Right lobe of liver (tissue), 6 donors: ENCODE results near the gene ZBTB8A. TPM values are rescaled to one million over a fixed set of nuclear protein-coding genes. Genes with fewer than 3 reads are reported as not detected.
A peak's percentile ranks its signal among the peaks of the same experiment; 100 is the strongest.

Experiments used
- ATAC-seq, 4 donors: fragments of 200-7000 bp; cut with Tn5 transposase; one replicate each; pipeline ENCODE4 v1.9.1; 2020; ENCODE audit warnings: mild to moderate bottlenecking in 4 of 4, moderate library complexity in 4 of 4
- DNase-seq, 3 donors: peaks; one replicate each; pipeline ENCODE4 v3.0.0-alpha.2; 2020
- H3K27ac ChIP-seq, 3 donors: fragments of 200-600 bp; one replicate each; pipeline ENCODE4 v1.8.0; 2022
- H3K27me3 ChIP-seq, 2 donors: fragments of 200-600 bp; one replicate each; pipeline ENCODE4 v1.8.0; 2022
- H3K36me3 ChIP-seq, 4 donors: fragments of 200-600 bp; sonication (generic) in 1 of 4; one replicate each; pipeline versions ENCODE4 v1.5.1 to v1.8.0; 2017 to 2022; ENCODE audit warnings: control low read depth in 1 of 4
- H3K4me1 ChIP-seq, 4 donors: fragments of 200-600 bp; sonication (generic) in 1 of 4; one replicate each; pipeline versions ENCODE4 v1.5.1 to v1.8.0; 2017 to 2022; ENCODE audit warnings: control low read depth in 1 of 4
- H3K4me3 ChIP-seq, 3 donors: fragments of 200-600 bp; one replicate each; pipeline ENCODE4 v1.8.0; 2022
- H3K9me3 ChIP-seq, 4 donors: fragments of 200-600 bp; sonication (generic) in 1 of 4; one replicate each; pipeline versions ENCODE4 v1.5.1 to v1.8.0; 2017 to 2022; ENCODE audit warnings: control low read depth in 1 of 4
- CTCF ChIP-seq, 4 donors: fragments of 200-600 bp in 3 of 4; fragments of 450-650 bp in 1 of 4; IDR thresholded peaks; one replicate each; pipeline versions ENCODE4 v1.5.1 to v1.8.0; 2016 to 2022; ENCODE audit warnings: antibody characterized with exemption in 4 of 4, mild to moderate bottlenecking in 2 of 4
- POLR2A ChIP-seq: fragments of 450-650 bp; IDR thresholded peaks from one replicate; pipeline ENCODE4 v1.6.1; 2017; ENCODE audit warnings: antibody characterized with exemption, mild to moderate bottlenecking
- WGBS: methylation state at CpG from one replicate; pipeline ENCODE4 v1.1.6; 2018; ENCODE audit warnings: low coverage, low lambda C conversion rate; ENCODE audit not compliant: insufficient coverage; ENCODE audit errors: missing lambda C conversion rate; 5-methylcytosine and 5-hydroxymethylcytosine counted together
- intact Hi-C, 2 donors: fragments of 100-400 bp; cut with DNase I; formaldehyde crosslinking; loops; one replicate each; pipeline versions ENCODE4 v1.11.2 to v1.14.1; 2022
- total RNA-seq, 6 experiments: library from RNA; depleted of rRNA in 2 of 6; stranded (reverse); fragments of >200 nt in 2 of 6; fragmentation: NEBNext Ultra II Directional in 3 of 6; extraction: Animal tissue kit (Norgen Biotek cat#: 25700) in 3 of 6; gene quantifications; one replicate each; pipeline versions ENCODE4 v1.1.0 to v1.2.4, GENCODE V29; 2016 to 2023
- donor health status: DM: no; HTN: yes; CAD: no.
- donor health status: DM: no; HTN: no; CAD: no.
- donor health status: DM: no; HTN: no; CAD: no.
- donor health status: DM: no; HTN: yes; CAD: no.
- donor health status: DM: no; HTN: yes; CAD: no.

The ZBTB8A gene
- total RNA-seq, 6 experiments from 2014 or later: 1.6 to 3.4 (median 2.3) TPM

GRCh38 chr1:32606565-32607371, 67.5 kb downstream of the ZBTB8A start:
- ATAC-seq (peak in 1 of 4 donors; percentile 17), DNase-seq (no peak)
- Histone ChIP-seq H3K27ac (no peak overlapping the region), H3K9me3 (no peaks in the 10 kb centered on the region), H3K4me1 (no peaks in the 10 kb centered on the region), H3K27me3 (no peaks in the 10 kb centered on the region), H3K4me3 (no peak overlapping the region), H3K36me3 (no peaks in the 10 kb centered on the region)
- no CpG with 5 or more reads among the region's 11 CpGs for WGBS
- TF ChIP-seq CTCF (IDR thresholded peaks at IDR 0.05) (no peak), POLR2A (no peak)
- intact Hi-C loops: no loop called here

GRCh38 chr1:32609180-32609579, 70.0 kb downstream of the ZBTB8A start:
- DNase-seq (no peak), ATAC-seq (no peak)
- intact Hi-C loops: no loop called here
- no peak for TF ChIP-seq CTCF (IDR thresholded peaks at IDR 0.05)
- TF ChIP-seq POLR2A: no peak
- Histone ChIP-seq H3K27ac (no peak overlapping the region), H3K36me3 (no peaks in the 10 kb centered on the region), H3K4me1 (peaks cover 0 to 3% (median 0%) of the 10 kb centered on the region in 4 donors), H3K4me3 (no peak overlapping the region), H3K9me3 (no peaks in the 10 kb centered on the region), H3K27me3 (no peaks in the 10 kb centered on the region)
- 100% methylated on average over 2 of the region's 4 CpGs for WGBS

- H3K4me3 ChIP-seq: peak overlapping the region; percentile 14 to 50 (median 37)
- no peaks in the 10 kb centered on the region for H3K9me3 ChIP-seq
- no peaks in the 10 kb centered on the region for H3K27me3 ChIP-seq
- H3K36me3 ChIP-seq: no peaks in the 10 kb centered on the region
- peak overlapping the region in 1 of 3 donors; percentile 55 for H3K27ac ChIP-seq
- ATAC-seq (no peak), DNase-seq (no peak)
- intact Hi-C loops: no loop called here
- WGBS: 3% methylated on average over 4 of the region's 12 CpGs
- TF ChIP-seq CTCF (IDR thresholded peaks at IDR 0.05): no peak
- TF ChIP-seq POLR2A: no peak
- peaks cover 0 to 3% (median 0%) of the 10 kb centered on the region in 4 donors for H3K4me1 ChIP-seq
These were observed 72.6 kb downstream of the ZBTB8A start for GRCh38 chr1:32611859-32612188.

GRCh38 chr1:32612189-32612881, 73.1 kb downstream of the ZBTB8A start:
- Histone ChIP-seq H3K27ac (peak overlapping the region in 1 of 3 donors; percentile 55), H3K27me3 (no peaks in the 10 kb centered on the region), H3K4me1 (peaks cover 0 to 3% (median 0%) of the 10 kb centered on the region in 4 donors), H3K9me3 (no peaks in the 10 kb centered on the region), H3K36me3 (no peaks in the 10 kb centered on the region), H3K4me3 (peak overlapping the region; percentile 14 to 50 (median 37))
- peak; percentile 100 for ATAC-seq
- intact Hi-C loops: no loop called here
- DNase-seq: peak; percentile 92 to 96 (median 93)
- TF ChIP-seq CTCF (IDR thresholded peaks at IDR 0.05): peak; percentile 31 to 51 (median 40)
- peak; percentile 61 for TF ChIP-seq POLR2A
- WGBS: 13% methylated on average over 18 of the region's 35 CpGs
